Stimulated activated naive CD8-positive, alpha-beta T cell treated with anti-CD3 and anti-CD28 coated beads, Interleukin-15, amount 100 ng/mL, for 72 hours (primary cell): ENCODE data around the gene SLC7A9.
"Not testable (repeated sequence)": the region's sequence is repeated elsewhere in the genome, so short reads cannot be mapped to it uniquely, and the experiment has no call there.

ENCODE experiments used
- ATAC-seq: fragments of 150-1000 bp; cut with Tn5 transposase; 2 replicates; pipeline ENCODE4 v1.10.0; 2021; ENCODE audit warnings: mild to moderate bottlenecking, moderate library complexity
- DNase-seq, 2 donors: peaks; one replicate each; pipeline ENCODE4 v3.0.0; 2021 to 2022
- H3K27ac Mint-ChIP-seq, 2 donors: one replicate each; pipeline ENCODE4 v1.8.0; 2022; ENCODE audit warnings: mild to moderate bottlenecking in 2 of 2, mixed read lengths in 2 of 2, moderate library complexity in 2 of 2
- H3K27me3 Mint-ChIP-seq: one replicate; pipeline ENCODE4 v1.8.0; 2022; ENCODE audit warnings: mixed read lengths
- H3K4me1 Mint-ChIP-seq: one replicate; pipeline ENCODE4 v1.8.0; 2022; ENCODE audit warnings: mild to moderate bottlenecking, mixed read lengths
- H3K4me3 Mint-ChIP-seq, 2 donors: one replicate each; pipeline ENCODE4 v1.8.0; 2022; ENCODE audit warnings: mild to moderate bottlenecking in 2 of 2, mixed read lengths in 2 of 2, moderate library complexity in 1 of 2
- H3K9me3 Mint-ChIP-seq, 2 donors: one replicate each; pipeline ENCODE4 v1.8.0; 2022; ENCODE audit warnings: mixed read lengths in 2 of 2

Gene SLC7A9

DNA sequence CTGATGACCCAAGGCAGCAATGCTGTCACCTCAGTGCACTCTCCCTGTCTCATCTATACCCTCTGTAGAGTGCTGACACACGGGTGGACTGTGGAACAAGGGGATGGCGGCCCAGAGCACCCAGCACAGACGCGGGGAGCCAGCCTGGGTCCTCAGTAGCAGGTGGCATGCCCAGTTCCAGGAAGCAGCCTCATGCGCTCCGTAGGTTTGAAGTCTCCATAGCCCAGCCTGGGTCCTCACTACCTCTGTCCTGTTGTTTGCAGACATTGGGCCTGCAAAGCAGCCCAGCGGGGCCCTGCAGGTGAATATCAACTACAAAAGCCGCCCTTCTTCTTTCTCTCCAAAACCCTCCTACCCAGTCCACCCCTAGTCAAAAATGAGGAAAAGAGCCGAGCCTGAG lies 5.0 kb upstream of the SLC7A9 start:
- Mint-ChIP-seq H3K27me3 (no peaks in the 10 kb centered on the region), H3K4me3 (no peak overlapping the region), H3K9me3 (no peaks in the 10 kb centered on the region), H3K27ac (no peak overlapping the region), H3K4me1 (no peaks in the 10 kb centered on the region)
- no peak for ATAC-seq
- DNase-seq = no peak

GRCh38 chr19:32873247-32873959 lies 3.8 kb upstream of the SLC7A9 start:
- peak in 1 of 2 donors; percentile 29 for DNase-seq
- no peak overlapping the region for H3K27ac Mint-ChIP-seq
- peak; percentile 58 for ATAC-seq
- no peaks in the 10 kb centered on the region for H3K27me3 Mint-ChIP-seq
- no peak overlapping the region for H3K4me3 Mint-ChIP-seq
- no peaks in the 10 kb centered on the region for H3K4me1 Mint-ChIP-seq
- H3K9me3 Mint-ChIP-seq = no peaks in the 10 kb centered on the region

- Mint-ChIP-seq H3K9me3 (no peaks in the 10 kb centered on the region), H3K4me1 (no peaks in the 10 kb centered on the region), H3K27me3 (no peaks in the 10 kb centered on the region), H3K4me3 (no peak overlapping the region), H3K27ac (no peak overlapping the region)
- DNase-seq = no peak
- no peak for ATAC-seq
Observed at GRCh38 chr19:32872391-32872790, 2.8 kb upstream of the SLC7A9 start.

GRCh38 chr19:32870981-32871451 lies 1.4 kb upstream of the SLC7A9 start:
- Mint-ChIP-seq H3K27me3 (no peaks in the 10 kb centered on the region), H3K27ac (no peak overlapping the region), H3K9me3 (no peaks in the 10 kb centered on the region), H3K4me3 (no peak overlapping the region), H3K4me1 (no peaks in the 10 kb centered on the region)
- DNase-seq = no peak
- ATAC-seq = no peak

- DNase-seq (no peak), ATAC-seq (no peak)
- Mint-ChIP-seq H3K27me3 (no peaks in the 10 kb centered on the region), H3K27ac (no peak overlapping the region), H3K4me1 (no peaks in the 10 kb centered on the region), H3K4me3 (no peak overlapping the region), H3K9me3 (no peaks in the 10 kb centered on the region)
Observed at GRCh38 chr19:32869966-32870573, 503 bp upstream of the SLC7A9 start.

DNA sequence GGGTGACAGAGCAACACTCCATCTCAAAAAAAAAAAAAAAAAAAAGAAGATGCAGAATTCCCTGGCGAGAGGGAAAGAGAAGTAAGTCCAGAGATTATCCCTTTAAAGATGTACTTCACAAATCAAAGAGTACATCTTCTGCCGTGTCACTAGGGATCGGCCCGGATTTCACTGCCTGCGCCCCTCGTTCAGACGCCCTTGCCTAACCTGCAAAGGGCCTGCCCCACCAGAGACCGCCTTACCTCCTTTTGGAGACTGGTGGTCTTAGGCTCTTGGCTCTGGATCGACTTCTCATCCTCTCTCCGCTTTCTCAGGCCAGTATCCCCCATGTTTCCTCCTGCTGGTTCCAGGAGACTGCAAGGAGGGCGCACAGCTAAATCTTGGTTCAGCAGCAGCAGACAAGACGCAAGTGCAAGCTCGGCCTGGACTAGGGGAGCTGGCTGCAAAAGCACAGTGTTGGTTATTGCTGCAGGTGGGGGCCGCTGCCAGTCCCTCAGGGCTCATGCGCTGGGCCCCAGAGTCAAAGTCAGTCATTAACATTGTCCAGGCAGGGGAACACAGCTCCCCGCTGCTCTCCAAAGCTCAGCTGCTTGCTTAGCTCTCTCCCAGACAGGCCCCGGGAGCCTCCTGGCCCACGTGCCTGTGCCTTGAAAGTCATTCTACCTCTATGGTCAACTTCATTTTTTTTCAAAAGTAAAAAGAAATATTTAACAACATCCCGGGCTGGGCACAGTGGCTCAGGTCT lies 1.2 kb downstream of the SLC7A9 start:
- Mint-ChIP-seq H3K27ac (no peak overlapping the region), H3K27me3 (no peaks in the 10 kb centered on the region), H3K9me3 (no peaks in the 10 kb centered on the region), H3K4me3 (no peak overlapping the region), H3K4me1 (no peaks in the 10 kb centered on the region)
- DNase-seq = no peak
- no peak for ATAC-seq

DNA sequence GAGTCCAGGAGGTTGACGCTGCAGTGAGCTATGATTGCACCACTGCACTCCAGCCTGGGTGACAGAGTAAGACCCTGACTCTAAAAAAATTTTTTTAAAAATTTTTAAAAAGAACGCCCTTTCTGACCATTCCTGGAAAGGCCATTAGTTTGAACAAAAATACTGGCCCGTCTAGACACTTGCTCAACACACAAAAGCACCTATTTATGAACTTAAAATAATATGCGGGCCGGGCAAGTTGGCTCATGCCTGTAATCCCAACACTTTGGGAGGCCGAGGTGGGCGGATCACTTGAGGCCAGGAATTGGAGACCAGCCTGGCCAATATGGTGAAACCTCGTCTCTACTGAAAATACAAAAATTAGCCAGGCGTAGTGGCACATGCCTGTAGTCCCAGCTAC lies 2.1 kb downstream of the SLC7A9 start:
- DNase-seq, H3K9me3 Mint-ChIP-seq, H3K4me1 Mint-ChIP-seq, ATAC-seq, H3K27me3 Mint-ChIP-seq, H3K27ac Mint-ChIP-seq, H3K4me3 Mint-ChIP-seq: not testable (repeated sequence)

DNA sequence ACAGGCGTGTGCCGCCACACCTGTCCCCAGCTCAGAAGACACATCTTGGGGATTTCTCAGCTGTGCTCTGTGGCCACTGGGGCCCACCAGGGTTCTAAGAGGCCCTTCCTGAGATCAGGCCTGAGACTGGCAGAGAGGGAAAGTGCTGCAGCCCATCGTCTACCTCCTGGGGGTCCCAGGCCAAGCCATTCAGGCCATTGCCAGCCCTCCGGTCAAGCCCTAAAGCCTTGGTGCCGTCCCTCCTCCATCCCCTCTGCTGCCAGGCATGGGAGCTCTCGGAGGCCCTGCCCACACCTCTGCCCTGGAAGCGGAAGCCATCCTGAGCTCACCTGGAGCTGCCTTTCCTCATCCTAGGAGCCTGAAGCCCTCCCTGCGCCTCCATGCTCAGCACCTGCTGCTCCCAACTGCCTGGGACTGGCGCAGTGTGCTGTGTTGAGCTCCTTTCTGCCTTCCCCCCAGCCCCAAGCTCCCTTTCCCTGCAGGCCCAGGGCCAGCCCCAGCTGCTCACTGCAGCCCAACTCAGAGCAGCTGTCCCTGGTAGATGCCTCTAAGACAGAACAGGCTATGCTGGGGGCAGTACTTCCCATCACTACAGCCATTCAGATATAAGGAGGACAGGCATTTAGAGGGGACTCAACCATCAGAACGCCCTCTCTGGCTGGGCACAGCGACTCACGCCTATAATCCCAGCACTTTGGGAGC lies 2.9 kb downstream of the SLC7A9 start:
- ATAC-seq (no peak), DNase-seq (no peak)
- Mint-ChIP-seq H3K4me1 (no peaks in the 10 kb centered on the region), H3K9me3 (no peaks in the 10 kb centered on the region), H3K4me3 (no peak overlapping the region), H3K27me3 (no peaks in the 10 kb centered on the region), H3K27ac (peak overlapping the region in 1 of 2 donors; percentile 60)

DNA sequence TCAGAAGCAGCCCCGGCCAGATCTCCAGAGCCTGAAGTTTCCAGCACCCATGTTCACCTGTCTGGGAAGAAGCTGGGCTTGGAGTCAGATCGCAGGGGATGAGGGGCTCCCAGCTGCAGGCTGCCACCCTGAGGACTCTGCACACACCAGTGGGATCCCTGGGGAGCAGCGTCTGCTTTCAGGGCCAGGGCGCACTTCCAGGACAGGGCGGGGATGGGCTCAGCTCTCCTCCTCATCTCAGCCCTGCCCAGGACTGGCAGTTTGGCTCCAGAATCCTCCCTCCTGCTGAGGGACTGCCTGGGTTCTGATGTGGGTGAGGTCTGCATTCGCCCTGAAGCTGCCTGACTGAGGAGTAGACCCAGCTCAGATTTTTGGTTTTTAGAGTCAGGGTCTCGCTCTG lies 3.5 kb downstream of the SLC7A9 start:
- ATAC-seq (no peak), DNase-seq (no peak)
- Mint-ChIP-seq H3K4me1 (no peaks in the 10 kb centered on the region), H3K4me3 (no peak overlapping the region), H3K27ac (no peak overlapping the region), H3K27me3 (no peaks in the 10 kb centered on the region), H3K9me3 (no peaks in the 10 kb centered on the region)

DNA sequence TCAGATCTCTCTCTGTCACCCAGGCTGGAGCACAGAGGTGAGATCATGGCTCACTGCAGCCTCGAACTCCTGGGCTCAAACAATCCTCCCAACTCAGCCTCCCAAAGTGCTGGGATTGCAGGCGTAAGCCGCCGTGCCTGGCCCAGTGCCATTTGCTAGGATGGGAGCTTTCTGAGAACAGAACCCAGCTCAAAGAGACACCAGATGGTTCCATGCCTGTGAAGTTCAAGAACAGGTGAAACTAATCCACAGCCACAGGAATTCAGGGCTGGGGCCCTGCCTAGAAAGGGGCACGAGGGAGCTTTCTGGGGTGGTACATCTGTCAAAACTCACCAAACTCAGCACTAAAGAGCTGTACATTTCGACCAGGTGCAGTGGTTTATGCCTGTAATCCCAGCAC lies 4.2 kb downstream of the SLC7A9 start:
- no peaks in the 10 kb centered on the region for H3K27me3 Mint-ChIP-seq
- ATAC-seq (no peak), DNase-seq (no peak)
- no peak overlapping the region for H3K4me3 Mint-ChIP-seq
- H3K4me1 Mint-ChIP-seq = no peaks in the 10 kb centered on the region
- H3K9me3 Mint-ChIP-seq = no peaks in the 10 kb centered on the region
- no peak overlapping the region for H3K27ac Mint-ChIP-seq

GRCh38 chr19:32864318-32865007 lies 5.1 kb downstream of the SLC7A9 start:
- Mint-ChIP-seq H3K9me3 (no peaks in the 10 kb centered on the region), H3K27me3 (no peaks in the 10 kb centered on the region), H3K4me3 (no peak overlapping the region), H3K4me1 (no peaks in the 10 kb centered on the region), H3K27ac (no peak overlapping the region)
- no peak for ATAC-seq
- no peak for DNase-seq

DNA sequence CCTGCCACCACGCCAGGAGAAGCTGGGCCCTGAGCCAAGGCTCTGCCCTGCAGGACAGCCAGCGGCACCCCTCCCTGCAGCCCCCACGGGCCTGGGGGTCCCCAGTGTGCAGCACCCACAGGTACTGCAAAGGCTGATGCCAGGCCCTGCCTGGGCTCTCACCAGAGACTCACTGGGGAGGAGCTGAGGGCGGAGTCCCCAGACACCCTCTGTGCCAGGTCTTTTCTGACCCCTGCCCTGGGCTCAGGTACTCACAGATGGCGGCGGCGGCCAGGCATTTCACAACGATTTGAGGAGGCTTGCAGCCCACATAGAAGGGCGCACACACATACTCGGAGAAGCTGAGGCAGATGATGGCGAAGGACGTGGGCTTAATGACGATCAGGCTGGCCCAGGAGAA lies 5.7 kb downstream of the SLC7A9 start:
- no peak overlapping the region for H3K4me3 Mint-ChIP-seq
- H3K27ac Mint-ChIP-seq = no peak overlapping the region
- DNase-seq (no peak), ATAC-seq (no peak)
- no peaks in the 10 kb centered on the region for H3K27me3 Mint-ChIP-seq
- H3K4me1 Mint-ChIP-seq = no peaks in the 10 kb centered on the region
- H3K9me3 Mint-ChIP-seq = no peaks in the 10 kb centered on the region

- DNase-seq (no peak), ATAC-seq (no peak)
- H3K27ac Mint-ChIP-seq = peak overlapping the region in 1 of 2 donors; percentile 12
- no peaks in the 10 kb centered on the region for H3K4me1 Mint-ChIP-seq
- H3K27me3 Mint-ChIP-seq = no peaks in the 10 kb centered on the region
- H3K4me3 Mint-ChIP-seq = no peak overlapping the region
- no peaks in the 10 kb centered on the region for H3K9me3 Mint-ChIP-seq
Observed at GRCh38 chr19:32863301-32863700, 6.3 kb downstream of the SLC7A9 start.

- H3K27me3 Mint-ChIP-seq = no peaks in the 10 kb centered on the region
Observed at GRCh38 chr19:32862741-32863140, 6.8 kb downstream of the SLC7A9 start.

DNA sequence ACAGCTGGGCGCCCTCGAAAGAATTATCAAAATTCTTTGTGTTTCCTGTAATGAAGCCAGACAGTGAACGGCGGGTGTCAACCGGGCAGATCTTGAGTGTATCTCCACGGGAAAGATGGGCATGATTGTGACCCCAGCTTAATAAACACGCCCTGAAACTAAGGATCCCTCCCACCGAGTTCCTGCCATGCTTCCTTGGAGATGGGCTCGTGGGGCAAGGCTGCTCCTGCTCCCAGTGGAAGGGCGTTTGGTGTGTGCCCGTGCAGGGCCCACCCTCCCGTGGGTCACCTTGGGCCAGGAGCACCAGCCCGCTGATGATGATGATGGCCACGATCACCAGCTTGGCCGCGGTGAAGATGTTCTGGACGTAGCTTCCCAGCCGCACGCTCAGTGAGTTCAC lies 7.4 kb downstream of the SLC7A9 start:
- Mint-ChIP-seq H3K27ac (no peak overlapping the region), H3K27me3 (no peaks in the 10 kb centered on the region), H3K9me3 (no peaks in the 10 kb centered on the region), H3K4me3 (no peak overlapping the region), H3K4me1 (no peaks in the 10 kb centered on the region)
- DNase-seq (no peak), ATAC-seq (no peak)

More at GRCh38 chr19:32862741-32863140, 6.8 kb downstream of the SLC7A9 start:
- ATAC-seq (no peak), DNase-seq (no peak)
- no peak overlapping the region for H3K27ac Mint-ChIP-seq
- H3K4me1 Mint-ChIP-seq = no peaks in the 10 kb centered on the region
- no peaks in the 10 kb centered on the region for H3K9me3 Mint-ChIP-seq
- no peak overlapping the region for H3K4me3 Mint-ChIP-seq
